Activated T-helper 17 cell treated with anti-CD3 and anti-CD28 coated beads, Interleukin-2, amount 50 U/mL, for 72 hours (primary cell): ENCODE data around the gene TSSC4. TPM values are rescaled to one million over a fixed set of nuclear protein-coding genes. Genes with fewer than 3 reads are reported as not detected.

ENCODE experiments used
- ATAC-seq: fragments of 150-1000 bp; cut with Tn5 transposase; replicated peaks from 2 replicates; pipeline ENCODE4 v1.10.0; 2021; ENCODE audit warnings: mild to moderate bottlenecking, moderate library complexity
- H3K27ac Mint-ChIP-seq: one replicate; pipeline ENCODE4 v1.8.0; 2022; ENCODE audit warnings: mixed read lengths
- H3K27me3 Mint-ChIP-seq: one replicate; pipeline ENCODE4 v1.8.0; 2022; ENCODE audit warnings: mixed read lengths
- H3K36me3 Mint-ChIP-seq: one replicate; pipeline ENCODE4 v1.8.0; 2022; ENCODE audit warnings: low read depth, mild to moderate bottlenecking, mixed read lengths
- H3K4me1 Mint-ChIP-seq: one replicate; pipeline ENCODE4 v1.8.0; 2022; ENCODE audit warnings: mixed read lengths
- H3K4me3 Mint-ChIP-seq: one replicate; pipeline ENCODE4 v1.8.0; 2022; ENCODE audit warnings: mild to moderate bottlenecking, mixed read lengths
- H3K9me3 Mint-ChIP-seq: one replicate; pipeline ENCODE4 v1.8.0; 2022; ENCODE audit warnings: mixed read lengths
- total RNA-seq, 2 donors: library from RNA; stranded (reverse); gene quantifications; one replicate each; pipeline ENCODE4 v1.2.3, GENCODE V29; 2022

TSSC4 gene
- total RNA-seq, 2 donors from 2014 or later, result 19.7 to 58.7 TPM

- Mint-ChIP-seq H3K4me1 (no peaks in the 10 kb centered on the region), H3K27ac (no peak overlapping the region), H3K27me3 (no peaks in the 10 kb centered on the region), H3K36me3 (no peaks in the 10 kb centered on the region), H3K4me3 (no peak overlapping the region), H3K9me3 (no peaks in the 10 kb centered on the region)
- no peak for ATAC-seq
These were observed 9.3 kb downstream of the TSSC4 start for GRCh38 chr11:2409611-2410468.

- no peak overlapping the region for H3K4me3 Mint-ChIP-seq
These were observed 10.1 kb downstream of the TSSC4 start for GRCh38 chr11:2410616-2411015.

GRCh38 chr11:2411446-2412305, 11.1 kb downstream of the TSSC4 start:
- H3K27me3 Mint-ChIP-seq, result no peaks in the 10 kb centered on the region
- no peaks in the 10 kb centered on the region for H3K4me1 Mint-ChIP-seq
- no peak overlapping the region for H3K27ac Mint-ChIP-seq
- ATAC-seq, result no peak
- no peaks in the 10 kb centered on the region for H3K36me3 Mint-ChIP-seq
- H3K9me3 Mint-ChIP-seq, result no peaks in the 10 kb centered on the region
- no peak overlapping the region for H3K4me3 Mint-ChIP-seq

More at GRCh38 chr11:2410616-2411015, 10.1 kb downstream of the TSSC4 start:
- H3K27ac Mint-ChIP-seq, result no peak overlapping the region
- no peak for ATAC-seq
- no peaks in the 10 kb centered on the region for H3K9me3 Mint-ChIP-seq
- no peaks in the 10 kb centered on the region for H3K4me1 Mint-ChIP-seq
- no peaks in the 10 kb centered on the region for H3K27me3 Mint-ChIP-seq
- H3K36me3 Mint-ChIP-seq, result no peaks in the 10 kb centered on the region

GRCh38 chr11:2412323-2412722, 11.8 kb downstream of the TSSC4 start:
- H3K27me3 Mint-ChIP-seq, result no peaks in the 10 kb centered on the region
- H3K36me3 Mint-ChIP-seq, result no peaks in the 10 kb centered on the region
- H3K9me3 Mint-ChIP-seq, result no peaks in the 10 kb centered on the region
- no peak overlapping the region for H3K27ac Mint-ChIP-seq
- H3K4me1 Mint-ChIP-seq, result no peaks in the 10 kb centered on the region
- H3K4me3 Mint-ChIP-seq, result no peak overlapping the region
- no peak for ATAC-seq

GRCh38 chr11:2413742-2414579, 13.4 kb downstream of the TSSC4 start:
- H3K4me3 Mint-ChIP-seq, result no peak overlapping the region
- H3K27ac Mint-ChIP-seq, result no peak overlapping the region
- H3K36me3 Mint-ChIP-seq, result no peaks in the 10 kb centered on the region
- H3K9me3 Mint-ChIP-seq, result no peaks in the 10 kb centered on the region
- no peaks in the 10 kb centered on the region for H3K4me1 Mint-ChIP-seq
- H3K27me3 Mint-ChIP-seq, result no peaks in the 10 kb centered on the region
- no peak for ATAC-seq

GRCh38 chr11:2414616-2415015, 14.1 kb downstream of the TSSC4 start:
- ATAC-seq, result no peak
- H3K27ac Mint-ChIP-seq, result no peak overlapping the region

GRCh38 chr11:2415171-2415570, 14.6 kb downstream of the TSSC4 start:
- no peak for ATAC-seq
- no peak overlapping the region for H3K4me3 Mint-ChIP-seq
- H3K4me1 Mint-ChIP-seq, result no peaks in the 10 kb centered on the region
- H3K9me3 Mint-ChIP-seq, result no peaks in the 10 kb centered on the region
- no peaks in the 10 kb centered on the region for H3K27me3 Mint-ChIP-seq
- no peak overlapping the region for H3K27ac Mint-ChIP-seq
- no peaks in the 10 kb centered on the region for H3K36me3 Mint-ChIP-seq

More at GRCh38 chr11:2414616-2415015, 14.1 kb downstream of the TSSC4 start:
- H3K27me3 Mint-ChIP-seq, result no peaks in the 10 kb centered on the region
- H3K4me3 Mint-ChIP-seq, result no peak overlapping the region
- no peaks in the 10 kb centered on the region for H3K9me3 Mint-ChIP-seq
- H3K36me3 Mint-ChIP-seq, result no peaks in the 10 kb centered on the region
- no peaks in the 10 kb centered on the region for H3K4me1 Mint-ChIP-seq

- no peaks in the 10 kb centered on the region for H3K27me3 Mint-ChIP-seq
- no peaks in the 10 kb centered on the region for H3K36me3 Mint-ChIP-seq
- no peaks in the 10 kb centered on the region for H3K9me3 Mint-ChIP-seq
- ATAC-seq, result no peak
- H3K4me1 Mint-ChIP-seq, result no peaks in the 10 kb centered on the region
- H3K27ac Mint-ChIP-seq, result no peak overlapping the region
- no peak overlapping the region for H3K4me3 Mint-ChIP-seq
These were observed 15.2 kb downstream of the TSSC4 start for GRCh38 chr11:2415601-2416380.

- no peak overlapping the region for H3K4me3 Mint-ChIP-seq
- no peaks in the 10 kb centered on the region for H3K36me3 Mint-ChIP-seq
These were observed 16.2 kb downstream of the TSSC4 start for GRCh38 chr11:2416765-2417164.

GRCh38 chr11:2417856-2418692, 17.5 kb downstream of the TSSC4 start:
- no peaks in the 10 kb centered on the region for H3K4me1 Mint-ChIP-seq
- no peak overlapping the region for H3K27ac Mint-ChIP-seq
- no peaks in the 10 kb centered on the region for H3K9me3 Mint-ChIP-seq
- H3K27me3 Mint-ChIP-seq, result no peaks in the 10 kb centered on the region
- no peak overlapping the region for H3K4me3 Mint-ChIP-seq
- no peaks in the 10 kb centered on the region for H3K36me3 Mint-ChIP-seq
- no peak for ATAC-seq

More at GRCh38 chr11:2416765-2417164, 16.2 kb downstream of the TSSC4 start:
- no peaks in the 10 kb centered on the region for H3K27me3 Mint-ChIP-seq
- no peaks in the 10 kb centered on the region for H3K9me3 Mint-ChIP-seq
- ATAC-seq, result no peak
- H3K4me1 Mint-ChIP-seq, result no peaks in the 10 kb centered on the region
- H3K27ac Mint-ChIP-seq, result no peak overlapping the region

GRCh38 chr11:2418693-2419360, 18.3 kb downstream of the TSSC4 start:
- H3K27ac Mint-ChIP-seq, result no peak overlapping the region
- H3K9me3 Mint-ChIP-seq, result no peaks in the 10 kb centered on the region
- ATAC-seq, result no peak

GRCh38 chr11:2419638-2420501, 19.3 kb downstream of the TSSC4 start:
- Mint-ChIP-seq H3K27me3 (no peaks in the 10 kb centered on the region), H3K36me3 (no peaks in the 10 kb centered on the region), H3K27ac (no peak overlapping the region), H3K4me3 (no peak overlapping the region), H3K4me1 (no peaks in the 10 kb centered on the region), H3K9me3 (no peaks in the 10 kb centered on the region)
- peak; percentile 64 for ATAC-seq

More at GRCh38 chr11:2418693-2419360, 18.3 kb downstream of the TSSC4 start:
- no peaks in the 10 kb centered on the region for H3K27me3 Mint-ChIP-seq
- no peaks in the 10 kb centered on the region for H3K4me1 Mint-ChIP-seq
- H3K36me3 Mint-ChIP-seq, result no peaks in the 10 kb centered on the region
- no peak overlapping the region for H3K4me3 Mint-ChIP-seq
